Esophagus squamous epithelium (tissue), 4 donors: ENCODE results near the gene FGGY.
"Not testable (repeated sequence)": the region's sequence is repeated elsewhere in the genome, so short reads cannot be mapped to it uniquely, and the experiment has no call there.

ENCODE experiments used
- CTCF ChIP-seq, 6 experiments: fragments of 450-650 bp in 4 of 6; fragments of 200-600 bp in 2 of 6; sonication (generic) in 2 of 6; IDR thresholded peaks; one replicate each; pipeline ENCODE4 v1.5.1; 2016 to 2019; ENCODE audit warnings: antibody characterized with exemption in 6 of 6, mild to moderate bottlenecking in 4 of 6, moderate library complexity in 4 of 6
- POLR2A ChIP-seq, 4 donors: fragments of 450-650 bp; IDR thresholded peaks; one replicate each; pipeline ENCODE4 v1.6.1; 2017; ENCODE audit warnings: antibody characterized with exemption in 4 of 4, mild to moderate bottlenecking in 4 of 4, moderate library complexity in 3 of 4

DNA sequence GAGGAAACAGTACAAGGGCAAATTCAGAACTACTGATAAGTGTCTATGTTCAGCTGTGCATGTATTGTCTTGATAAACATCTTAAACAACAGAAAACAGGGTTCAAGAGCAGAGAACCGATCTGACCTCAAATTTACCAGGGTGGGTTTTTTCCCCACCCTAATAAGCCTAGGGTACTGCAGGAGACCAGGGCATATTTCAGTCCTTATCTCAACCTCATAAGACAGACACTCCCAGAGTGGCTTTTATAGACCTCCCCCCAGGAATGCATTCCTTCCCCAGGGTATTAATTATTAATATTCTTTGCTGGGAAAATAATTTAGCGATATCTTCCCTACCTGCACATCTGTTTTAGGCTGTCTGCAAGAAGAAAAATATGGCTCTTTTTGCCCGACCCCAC lies 261.7 kb downstream of the FGGY start:
- TF ChIP-seq CTCF, POLR2A (IDR thresholded peaks at IDR 0.05): not testable (repeated sequence)
